ENCODE data around the gene TSPAN19.

Gene TSPAN19

GRCh38 chr12:85018098-85018497, 18.0 kb downstream of the TSPAN19 start:
- DNase-seq: no peak
- Histone ChIP-seq H3K4me1 (ENCODE audit: control extremely low read depth in 1 of 4, control insufficient read depth in 4 of 4, insufficient read depth in 4 of 4, low read length in 3 of 4) (no peaks in the 10 kb centered on the region), H3K9me3 (ENCODE audit: control extremely low read depth in 1 of 5, control insufficient read depth in 4 of 5, insufficient read depth in 2 of 5, low read depth in 1 of 5, low read length in 4 of 5) (no peaks in the 10 kb centered on the region), H3K4me3 (ENCODE audit: control insufficient read depth in 1 of 7, extremely low read depth in 1 of 7, insufficient read depth in 4 of 7, low read depth in 2 of 7, low read length in 6 of 7) (no peak overlapping the region), H3K27me3 (replicated peaks in 2 of 5; ENCODE audit: control insufficient read depth in 4 of 5, insufficient read depth in 5 of 5, low read length in 4 of 5) (peaks cover 0 to 8% (median 3%) of the 10 kb centered on the region in 5 experiments), H3K36me3 (ENCODE audit: control insufficient read depth in 4 of 4, insufficient read depth in 4 of 4, low read length in 3 of 4) (no peaks in the 10 kb centered on the region), H3K27ac (ENCODE audit: insufficient read depth in 1 of 2, low read depth in 1 of 2, low read length in 2 of 2, poor library complexity in 1 of 2, severe bottlenecking in 2 of 2) (no peak overlapping the region)
- no CpG with 5 or more reads among the region's 2 CpGs for WGBS (ENCODE audit: insufficient coverage)
- POLR2A ChIA-PET: no interaction called here
- CTCF ChIA-PET: interaction anchor here (1.5 kb wide), 1 partner anchor 11 kb away, joined by 4 read pairs; no protein-coding TSS in a partner anchor

- ChIA-PET CTCF (interaction anchor here (1.5 kb wide), 1 partner anchor 11 kb away, joined by 4 read pairs; no protein-coding TSS in a partner anchor), POLR2A (no interaction called here)
- no peak overlapping the region for H3K27ac ChIP-seq (ENCODE audit: insufficient read depth in 1 of 2, low read depth in 1 of 2, low read length in 2 of 2, poor library complexity in 1 of 2, severe bottlenecking in 2 of 2)
These were observed 18.5 kb downstream of the TSPAN19 start for GRCh38 chr12:85017618-85018017.

GRCh38 chr12:85017133-85017532, 18.9 kb downstream of the TSPAN19 start:
- H3K9me3 ChIP-seq (ENCODE audit: control extremely low read depth in 1 of 5, control insufficient read depth in 4 of 5, insufficient read depth in 2 of 5, low read depth in 1 of 5, low read length in 4 of 5): no peaks in the 10 kb centered on the region
- no peaks in the 10 kb centered on the region for H3K4me1 ChIP-seq (ENCODE audit: control extremely low read depth in 1 of 4, control insufficient read depth in 4 of 4, insufficient read depth in 4 of 4, low read length in 3 of 4)
- WGBS (ENCODE audit: insufficient coverage): no CpG with 5 or more reads among the region's 3 CpGs
- POLR2A ChIA-PET: no interaction called here
- CTCF ChIA-PET: interaction anchor here (1.5 kb wide), 1 partner anchor 12 kb away, joined by 4 read pairs; no protein-coding TSS in a partner anchor
- DNase-seq: no peak
- H3K27ac ChIP-seq (ENCODE audit: insufficient read depth in 1 of 2, low read depth in 1 of 2, low read length in 2 of 2, poor library complexity in 1 of 2, severe bottlenecking in 2 of 2): no peak overlapping the region
- no peak overlapping the region for H3K4me3 ChIP-seq (ENCODE audit: control insufficient read depth in 1 of 7, extremely low read depth in 1 of 7, insufficient read depth in 4 of 7, low read depth in 2 of 7, low read length in 6 of 7)
- H3K27me3 ChIP-seq (replicated peaks in 2 of 5; ENCODE audit: control insufficient read depth in 4 of 5, insufficient read depth in 5 of 5, low read length in 4 of 5): peaks cover 0 to 8% (median 3%) of the 10 kb centered on the region in 5 experiments
- no peaks in the 10 kb centered on the region for H3K36me3 ChIP-seq (ENCODE audit: control insufficient read depth in 4 of 4, insufficient read depth in 4 of 4, low read length in 3 of 4)

More at GRCh38 chr12:85017618-85018017, 18.5 kb downstream of the TSPAN19 start:
- DNase-seq: no peak
- no peaks in the 10 kb centered on the region for H3K4me1 ChIP-seq (ENCODE audit: control extremely low read depth in 1 of 4, control insufficient read depth in 4 of 4, insufficient read depth in 4 of 4, low read length in 3 of 4)
- no peak overlapping the region for H3K4me3 ChIP-seq (ENCODE audit: control insufficient read depth in 1 of 7, extremely low read depth in 1 of 7, insufficient read depth in 4 of 7, low read depth in 2 of 7, low read length in 6 of 7)
- H3K27me3 ChIP-seq (replicated peaks in 2 of 5; ENCODE audit: control insufficient read depth in 4 of 5, insufficient read depth in 5 of 5, low read length in 4 of 5): peaks cover 0 to 8% (median 3%) of the 10 kb centered on the region in 5 experiments
- no peaks in the 10 kb centered on the region for H3K36me3 ChIP-seq (ENCODE audit: control insufficient read depth in 4 of 4, insufficient read depth in 4 of 4, low read length in 3 of 4)
- no peaks in the 10 kb centered on the region for H3K9me3 ChIP-seq (ENCODE audit: control extremely low read depth in 1 of 5, control insufficient read depth in 4 of 5, insufficient read depth in 2 of 5, low read depth in 1 of 5, low read length in 4 of 5)

- no peaks in the 10 kb centered on the region for H3K36me3 ChIP-seq (ENCODE audit: control insufficient read depth in 4 of 4, insufficient read depth in 4 of 4, low read length in 3 of 4)
- H3K9me3 ChIP-seq (ENCODE audit: control extremely low read depth in 1 of 5, control insufficient read depth in 4 of 5, insufficient read depth in 2 of 5, low read depth in 1 of 5, low read length in 4 of 5): no peaks in the 10 kb centered on the region
- H3K4me3 ChIP-seq (ENCODE audit: control insufficient read depth in 1 of 7, extremely low read depth in 1 of 7, insufficient read depth in 4 of 7, low read depth in 2 of 7, low read length in 6 of 7): no peak overlapping the region
- ChIA-PET CTCF (interaction anchor here (1.5 kb wide), 1 partner anchor 12 kb away, joined by 4 read pairs; no protein-coding TSS in a partner anchor), POLR2A (no interaction called here)
- no peak overlapping the region for H3K27ac ChIP-seq (ENCODE audit: insufficient read depth in 1 of 2, low read depth in 1 of 2, low read length in 2 of 2, poor library complexity in 1 of 2, severe bottlenecking in 2 of 2)
- H3K27me3 ChIP-seq (replicated peaks in 2 of 5; ENCODE audit: control insufficient read depth in 4 of 5, insufficient read depth in 5 of 5, low read length in 4 of 5): peaks cover 0 to 5% (median 3%) of the 10 kb centered on the region in 5 experiments
- no peaks in the 10 kb centered on the region for H3K4me1 ChIP-seq (ENCODE audit: control extremely low read depth in 1 of 4, control insufficient read depth in 4 of 4, insufficient read depth in 4 of 4, low read length in 3 of 4)
- no CpG with 5 or more reads among the region's 1 CpG for WGBS (ENCODE audit: insufficient coverage)
- no peak for DNase-seq
These were observed 19.7 kb downstream of the TSPAN19 start for GRCh38 chr12:85016413-85016812.

GRCh38 chr12:85007836-85008235, 28.2 kb downstream of the TSPAN19 start:
- H3K27ac ChIP-seq (ENCODE audit: insufficient read depth in 1 of 2, low read depth in 1 of 2, low read length in 2 of 2, poor library complexity in 1 of 2, severe bottlenecking in 2 of 2): no peak overlapping the region
- ChIA-PET POLR2A (no interaction called here), CTCF (interaction anchor here (0.7 kb wide), 1 partner anchor 28 kb away, joined by 5 read pairs; the partner anchor contains the start of genes LRRIQ1 and TSPAN19)
- no peak overlapping the region for H3K4me3 ChIP-seq (ENCODE audit: control insufficient read depth in 1 of 7, extremely low read depth in 1 of 7, insufficient read depth in 4 of 7, low read depth in 2 of 7, low read length in 6 of 7)
- H3K36me3 ChIP-seq (ENCODE audit: control insufficient read depth in 4 of 4, insufficient read depth in 4 of 4, low read length in 3 of 4): no peaks in the 10 kb centered on the region
- H3K27me3 ChIP-seq (replicated peaks in 2 of 5; ENCODE audit: control insufficient read depth in 4 of 5, insufficient read depth in 5 of 5, low read length in 4 of 5): no peaks in the 10 kb centered on the region
- no peaks in the 10 kb centered on the region for H3K4me1 ChIP-seq (ENCODE audit: control extremely low read depth in 1 of 4, control insufficient read depth in 4 of 4, insufficient read depth in 4 of 4, low read length in 3 of 4)
- no peaks in the 10 kb centered on the region for H3K9me3 ChIP-seq (ENCODE audit: control extremely low read depth in 1 of 5, control insufficient read depth in 4 of 5, insufficient read depth in 2 of 5, low read depth in 1 of 5, low read length in 4 of 5)
- DNase-seq: no peak
- 63% methylated on average over 3 of the region's 4 CpGs for WGBS (ENCODE audit: insufficient coverage)

- no CpG with 5 or more reads among the region's 1 CpG for WGBS (ENCODE audit: insufficient coverage)
- CTCF ChIA-PET: no interaction called here
These were observed 29.9 kb downstream of the TSPAN19 start for GRCh38 chr12:85006206-85006605.

GRCh38 chr12:85005615-85006014, 30.5 kb downstream of the TSPAN19 start:
- no peak for DNase-seq
- WGBS (ENCODE audit: insufficient coverage): no CpG with 5 or more reads among the region's 1 CpG
- Histone ChIP-seq H3K27ac (ENCODE audit: insufficient read depth in 1 of 2, low read depth in 1 of 2, low read length in 2 of 2, poor library complexity in 1 of 2, severe bottlenecking in 2 of 2) (no peak overlapping the region), H3K4me3 (ENCODE audit: control insufficient read depth in 1 of 7, extremely low read depth in 1 of 7, insufficient read depth in 4 of 7, low read depth in 2 of 7, low read length in 6 of 7) (no peak overlapping the region), H3K9me3 (ENCODE audit: control extremely low read depth in 1 of 5, control insufficient read depth in 4 of 5, insufficient read depth in 2 of 5, low read depth in 1 of 5, low read length in 4 of 5) (no peaks in the 10 kb centered on the region), H3K36me3 (ENCODE audit: control insufficient read depth in 4 of 4, insufficient read depth in 4 of 4, low read length in 3 of 4) (no peaks in the 10 kb centered on the region), H3K27me3 (replicated peaks in 2 of 5; ENCODE audit: control insufficient read depth in 4 of 5, insufficient read depth in 5 of 5, low read length in 4 of 5) (no peaks in the 10 kb centered on the region), H3K4me1 (ENCODE audit: control extremely low read depth in 1 of 4, control insufficient read depth in 4 of 4, insufficient read depth in 4 of 4, low read length in 3 of 4) (no peaks in the 10 kb centered on the region)
- CTCF ChIA-PET: no interaction called here
- POLR2A ChIA-PET: no interaction called here

More at GRCh38 chr12:85006206-85006605, 29.9 kb downstream of the TSPAN19 start:
- Histone ChIP-seq H3K36me3 (ENCODE audit: control insufficient read depth in 4 of 4, insufficient read depth in 4 of 4, low read length in 3 of 4) (no peaks in the 10 kb centered on the region), H3K27me3 (replicated peaks in 2 of 5; ENCODE audit: control insufficient read depth in 4 of 5, insufficient read depth in 5 of 5, low read length in 4 of 5) (no peaks in the 10 kb centered on the region), H3K4me3 (ENCODE audit: control insufficient read depth in 1 of 7, extremely low read depth in 1 of 7, insufficient read depth in 4 of 7, low read depth in 2 of 7, low read length in 6 of 7) (no peak overlapping the region), H3K27ac (ENCODE audit: insufficient read depth in 1 of 2, low read depth in 1 of 2, low read length in 2 of 2, poor library complexity in 1 of 2, severe bottlenecking in 2 of 2) (no peak overlapping the region), H3K9me3 (ENCODE audit: control extremely low read depth in 1 of 5, control insufficient read depth in 4 of 5, insufficient read depth in 2 of 5, low read depth in 1 of 5, low read length in 4 of 5) (no peaks in the 10 kb centered on the region), H3K4me1 (ENCODE audit: control extremely low read depth in 1 of 4, control insufficient read depth in 4 of 4, insufficient read depth in 4 of 4, low read length in 3 of 4) (no peaks in the 10 kb centered on the region)
- POLR2A ChIA-PET: no interaction called here
- DNase-seq: no peak
